Measurements from ENCODE around the gene ATP10B.

Gene ATP10B

DNA sequence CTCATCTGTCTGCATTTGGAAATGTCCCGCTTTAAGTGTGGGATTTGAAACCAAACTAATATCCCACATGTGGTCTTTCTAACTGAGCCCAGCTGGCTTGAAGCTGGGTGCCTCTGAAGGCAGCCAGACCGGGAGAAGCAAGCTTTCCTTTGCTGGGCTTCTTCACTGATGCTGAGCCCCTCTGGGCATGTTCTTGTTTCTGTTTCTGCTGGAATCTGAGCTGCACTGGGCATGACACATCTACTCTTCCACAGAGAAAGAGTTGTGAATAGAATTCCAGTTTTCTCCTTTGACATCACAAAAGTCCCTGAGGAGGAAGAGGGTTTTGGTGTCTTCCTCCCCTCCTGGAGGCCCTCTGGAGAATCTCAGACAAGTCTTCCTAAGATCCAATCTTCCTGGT lies 179.5 kb downstream of the ATP10B start:
- TF ChIP-seq, protein P1, sequence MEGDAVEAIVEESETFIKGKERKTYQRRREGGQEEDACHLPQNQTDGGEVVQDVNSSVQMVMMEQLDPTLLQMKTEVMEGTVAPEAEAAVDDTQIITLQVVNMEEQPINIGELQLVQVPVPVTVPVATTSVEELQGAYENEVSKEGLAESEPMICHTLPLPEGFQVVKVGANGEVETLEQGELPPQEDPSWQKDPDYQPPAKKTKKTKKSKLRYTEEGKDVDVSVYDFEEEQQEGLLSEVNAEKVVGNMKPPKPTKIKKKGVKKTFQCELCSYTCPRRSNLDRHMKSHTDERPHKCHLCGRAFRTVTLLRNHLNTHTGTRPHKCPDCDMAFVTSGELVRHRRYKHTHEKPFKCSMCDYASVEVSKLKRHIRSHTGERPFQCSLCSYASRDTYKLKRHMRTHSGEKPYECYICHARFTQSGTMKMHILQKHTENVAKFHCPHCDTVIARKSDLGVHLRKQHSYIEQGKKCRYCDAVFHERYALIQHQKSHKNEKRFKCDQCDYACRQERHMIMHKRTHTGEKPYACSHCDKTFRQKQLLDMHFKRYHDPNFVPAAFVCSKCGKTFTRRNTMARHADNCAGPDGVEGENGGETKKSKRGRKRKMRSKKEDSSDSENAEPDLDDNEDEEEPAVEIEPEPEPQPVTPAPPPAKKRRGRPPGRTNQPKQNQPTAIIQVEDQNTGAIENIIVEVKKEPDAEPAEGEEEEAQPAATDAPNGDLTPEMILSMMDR (IDR thresholded peaks at IDR 0.05; ENCODE audit: low read depth, low read length), result no peak
- no peak overlapping the region for H3K4me3 ChIP-seq (ENCODE audit: low read depth, low read length)

DNA sequence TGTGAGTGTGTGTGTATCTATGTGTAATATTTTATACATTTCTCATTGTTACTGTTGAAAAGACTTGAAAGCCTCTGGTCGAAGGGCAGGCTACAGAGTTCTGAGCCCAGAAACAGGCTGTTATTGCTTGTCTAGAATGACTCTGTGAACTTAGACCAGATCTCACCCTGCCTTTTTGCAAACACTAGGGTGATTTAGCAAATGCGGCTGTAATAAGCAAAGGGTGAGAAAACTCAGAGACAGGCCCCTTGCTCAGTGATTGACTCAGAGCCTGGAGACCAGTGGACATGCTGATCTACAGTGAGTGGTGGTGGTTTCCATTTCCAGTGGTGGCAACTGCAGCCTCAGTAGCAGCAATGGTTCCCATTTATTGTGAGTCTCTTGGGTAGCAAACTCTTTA lies 183.7 kb downstream of the ATP10B start:
- TF ChIP-seq, protein P1 (IDR thresholded peaks at IDR 0.05; ENCODE audit: low read depth, low read length), result no peak
- H3K4me3 ChIP-seq (ENCODE audit: low read depth, low read length), result no peak overlapping the region

DNA sequence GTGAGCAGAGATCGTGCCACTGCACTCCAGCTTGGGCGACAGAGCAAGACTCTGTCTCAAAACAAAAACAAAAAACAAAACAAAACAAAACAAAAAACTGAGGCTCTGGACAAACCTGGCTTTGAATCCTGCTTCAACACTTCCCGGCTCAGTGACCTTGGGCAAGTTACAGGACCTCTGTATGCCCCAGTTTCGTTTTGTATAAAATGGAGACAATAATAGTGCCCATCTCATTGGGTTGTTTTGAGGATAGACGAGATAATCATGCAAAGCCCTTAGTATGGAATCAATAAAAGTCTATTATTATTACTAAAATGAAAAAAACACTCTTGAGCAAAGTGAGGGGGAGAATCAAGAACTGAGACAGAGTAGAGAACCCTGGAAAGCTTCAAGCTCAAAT lies 184.9 kb downstream of the ATP10B start:
- no peak overlapping the region for H3K4me3 ChIP-seq (ENCODE audit: low read depth, low read length)
- TF ChIP-seq, protein P1 (IDR thresholded peaks at IDR 0.05; ENCODE audit: low read depth, low read length), result no peak

DNA sequence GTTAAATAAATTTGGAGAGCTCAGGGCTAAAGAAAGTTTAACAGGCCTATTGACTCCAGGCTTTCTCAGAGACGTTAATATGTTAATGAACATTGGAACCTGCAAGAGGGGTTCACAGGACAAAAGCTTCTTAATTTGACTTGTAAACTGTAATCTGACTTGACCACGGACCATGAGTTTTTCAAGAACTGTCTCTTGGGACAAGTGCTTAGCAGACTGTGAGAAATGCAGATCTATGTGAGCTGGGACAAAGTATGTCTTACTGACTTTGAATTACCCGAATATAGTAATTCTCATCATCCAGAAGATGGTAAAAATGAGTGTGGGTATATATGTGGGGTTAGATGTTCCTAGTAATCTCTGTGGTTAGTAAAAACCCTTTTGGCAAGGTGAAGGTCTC lies 186.6 kb downstream of the ATP10B start:
- TF ChIP-seq, protein P1 (IDR thresholded peaks at IDR 0.05; ENCODE audit: low read depth, low read length), result no peak
- no peak overlapping the region for H3K4me3 ChIP-seq (ENCODE audit: low read depth, low read length)

DNA sequence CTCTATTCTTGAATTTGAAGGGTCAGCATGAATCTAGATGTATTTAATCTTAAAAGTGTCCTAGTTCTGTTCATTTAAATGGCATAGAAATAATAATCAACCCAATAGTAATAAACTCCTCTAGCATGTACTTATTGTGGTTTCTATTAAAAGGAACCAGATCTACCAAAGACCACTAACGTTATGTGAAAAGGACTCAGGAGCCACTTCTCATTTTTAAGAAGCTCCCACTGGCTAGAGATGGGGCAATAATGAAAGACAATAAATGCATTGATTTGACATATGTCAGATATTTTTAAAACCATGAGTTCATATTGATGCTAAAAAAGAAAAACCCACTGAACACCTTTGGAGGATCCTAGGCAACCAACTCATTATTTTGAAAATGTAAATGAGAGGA lies 191.9 kb downstream of the ATP10B start:
- TF ChIP-seq, protein P1 (IDR thresholded peaks at IDR 0.05; ENCODE audit: low read depth, low read length), result no peak
- no peak overlapping the region for H3K4me3 ChIP-seq (ENCODE audit: low read depth, low read length)

DNA sequence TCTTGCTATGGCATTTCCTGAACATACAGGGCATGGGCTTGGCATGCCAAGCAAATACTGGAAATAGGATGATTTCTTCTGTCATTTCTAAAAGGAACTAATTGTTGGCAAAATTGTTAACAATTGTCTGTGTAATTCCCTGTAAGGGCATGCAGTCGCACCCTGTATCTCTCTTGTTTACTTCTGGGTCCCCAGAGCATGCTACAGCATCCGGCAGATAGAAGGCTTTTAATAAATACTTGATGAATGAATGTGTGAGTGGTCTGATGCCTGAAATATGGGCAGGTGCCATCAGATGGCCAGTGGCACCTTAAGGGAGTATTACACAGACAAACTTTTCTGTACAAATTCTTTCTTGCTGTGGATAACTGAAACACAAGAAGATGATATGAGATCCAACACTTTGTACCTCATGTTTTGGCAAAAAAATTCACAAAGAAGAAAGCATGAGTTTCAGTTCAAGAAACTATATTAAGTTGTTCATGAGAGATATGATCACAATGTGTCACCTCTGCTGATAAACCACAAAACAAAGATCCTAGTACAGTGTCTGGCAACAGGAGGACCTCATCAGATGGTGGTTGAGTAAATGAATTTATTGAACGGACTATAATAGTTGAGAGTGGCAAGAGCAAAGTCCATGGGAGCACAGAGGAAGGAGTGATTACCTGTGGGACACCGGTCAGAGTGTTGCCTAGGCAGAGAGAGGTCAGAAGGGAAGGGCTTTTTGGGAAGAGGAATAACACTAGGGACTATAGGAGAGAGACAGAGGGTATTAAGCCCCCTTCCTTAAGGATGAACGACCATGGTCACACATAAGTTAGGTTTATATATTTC lies 194.2 kb downstream of the ATP10B start:
- H3K4me3 ChIP-seq (ENCODE audit: low read depth, low read length), result no peak overlapping the region
- TF ChIP-seq, protein P1 (IDR thresholded peaks at IDR 0.05; ENCODE audit: low read depth, low read length), result no peak

DNA sequence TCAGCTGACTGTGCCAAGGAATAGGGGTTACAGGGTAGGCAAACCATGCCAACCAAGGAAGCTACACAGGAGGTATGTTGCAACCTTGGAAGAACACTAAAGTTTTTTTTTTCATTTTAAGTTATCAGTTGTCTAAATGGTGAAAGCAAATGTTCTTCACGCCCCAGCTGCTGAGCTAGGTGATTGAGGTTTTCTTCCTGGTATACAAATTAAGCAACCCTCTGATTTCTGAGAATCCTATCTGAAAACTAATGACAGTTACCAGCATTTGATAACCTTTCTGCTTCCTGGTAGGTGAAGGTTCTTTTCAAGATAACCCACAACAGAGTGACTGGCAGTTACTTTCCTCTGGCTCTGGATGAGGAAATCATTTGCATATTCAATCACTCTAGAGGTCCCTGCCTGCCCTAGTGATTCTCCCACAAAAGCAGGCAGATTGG lies 194.9 kb downstream of the ATP10B start:
- no peak overlapping the region for H3K4me3 ChIP-seq (ENCODE audit: low read depth, low read length)
- TF ChIP-seq, protein P1 (IDR thresholded peaks at IDR 0.05; ENCODE audit: low read depth, low read length), result no peak
